ENCODE data around the gene OR4S2.

The OR4S2 gene
- 0 reads per million in 3 donors for total RNA-seq

GRCh38 chr11:55648027-55648426, at the start of gene OR4S2:
OR4S2 (plus strand) TSS chr11:55648327; CDS start chr11:55650904, 2,577 bp downstream.
- H3K4me3 ChIP-seq (ENCODE audit: insufficient read depth, low read depth, low read length, poor library complexity, severe bottlenecking): no peak within 1 kb of the TSS
- DNase-seq: no peak

GRCh38 chr11:55607545-55607944, 40.6 kb upstream of the OR4S2 start, which contains the start of gene OR4C11:
OR4C11 (minus strand) TSS chr11:55607645; CDS start chr11:55604373, 3,272 bp downstream.
- H3K36me3 ChIP-seq (ENCODE audit: control insufficient read depth, insufficient read depth, low read length): no peaks in the 10 kb centered on the region
- no peak within 1 kb of the TSS for H3K27ac ChIP-seq (ENCODE audit: insufficient read depth, low read length, poor library complexity, severe bottlenecking)
- H3K4me1 ChIP-seq (ENCODE audit: control insufficient read depth, insufficient read depth, low read length, poor library complexity, severe bottlenecking): no peaks in the 10 kb centered on the region
- no peaks in the 10 kb centered on the region for H3K9me3 ChIP-seq (ENCODE audit: control insufficient read depth, low read length)
- H3K4me3 ChIP-seq (ENCODE audit: insufficient read depth, low read depth, low read length, poor library complexity, severe bottlenecking): no peak within 1 kb of the TSS
- no peaks in the 10 kb centered on the region for H3K27me3 ChIP-seq (replicated peaks; ENCODE audit: control insufficient read depth, insufficient read depth, low read length, poor library complexity, severe bottlenecking)
- no peak for DNase-seq

More at GRCh38 chr11:55648027-55648426, at the start of gene OR4S2:
- Histone ChIP-seq H3K9me3 (ENCODE audit: control insufficient read depth, low read length) (no peaks in the 10 kb centered on the region), H3K4me1 (ENCODE audit: control insufficient read depth, insufficient read depth, low read length, poor library complexity, severe bottlenecking) (no peaks in the 10 kb centered on the region), H3K36me3 (ENCODE audit: control insufficient read depth, insufficient read depth, low read length) (no peaks in the 10 kb centered on the region), H3K27me3 (replicated peaks; ENCODE audit: control insufficient read depth, insufficient read depth, low read length, poor library complexity, severe bottlenecking) (no peaks in the 10 kb centered on the region), H3K27ac (ENCODE audit: insufficient read depth, low read length, poor library complexity, severe bottlenecking) (no peak within 1 kb of the TSS)

- no peak for DNase-seq
Observed at GRCh38 chr11:55624531-55624930, 23.6 kb upstream of the OR4S2 start.

GRCh38 chr11:55634813-55635212, 13.3 kb upstream of the OR4S2 start, which contains the start of gene OR4P4:
OR4P4 (plus strand) TSS chr11:55635113.
- H3K27me3 ChIP-seq (replicated peaks; ENCODE audit: control insufficient read depth, insufficient read depth, low read length, poor library complexity, severe bottlenecking): no peaks in the 10 kb centered on the region
- no peak for DNase-seq
- no peaks in the 10 kb centered on the region for H3K9me3 ChIP-seq (ENCODE audit: control insufficient read depth, low read length)
- H3K36me3 ChIP-seq (ENCODE audit: control insufficient read depth, insufficient read depth, low read length): no peaks in the 10 kb centered on the region
- H3K4me1 ChIP-seq (ENCODE audit: control insufficient read depth, insufficient read depth, low read length, poor library complexity, severe bottlenecking): no peaks in the 10 kb centered on the region
- no peak within 1 kb of the TSS for H3K27ac ChIP-seq (ENCODE audit: insufficient read depth, low read length, poor library complexity, severe bottlenecking)
- no peak within 1 kb of the TSS for H3K4me3 ChIP-seq (ENCODE audit: insufficient read depth, low read depth, low read length, poor library complexity, severe bottlenecking)

More at GRCh38 chr11:55624531-55624930, 23.6 kb upstream of the OR4S2 start:
- Histone ChIP-seq H3K27ac (ENCODE audit: insufficient read depth, low read length, poor library complexity, severe bottlenecking) (no peak overlapping the region), H3K4me3 (ENCODE audit: insufficient read depth, low read depth, low read length, poor library complexity, severe bottlenecking) (no peak overlapping the region), H3K9me3 (ENCODE audit: control insufficient read depth, low read length) (no peaks in the 10 kb centered on the region), H3K27me3 (replicated peaks; ENCODE audit: control insufficient read depth, insufficient read depth, low read length, poor library complexity, severe bottlenecking) (no peaks in the 10 kb centered on the region), H3K36me3 (ENCODE audit: control insufficient read depth, insufficient read depth, low read length) (no peaks in the 10 kb centered on the region), H3K4me1 (ENCODE audit: control insufficient read depth, insufficient read depth, low read length, poor library complexity, severe bottlenecking) (no peaks in the 10 kb centered on the region)

- Histone ChIP-seq H3K4me1 (ENCODE audit: control insufficient read depth, insufficient read depth, low read length, poor library complexity, severe bottlenecking) (no peaks in the 10 kb centered on the region), H3K27me3 (replicated peaks; ENCODE audit: control insufficient read depth, insufficient read depth, low read length, poor library complexity, severe bottlenecking) (no peaks in the 10 kb centered on the region), H3K36me3 (ENCODE audit: control insufficient read depth, insufficient read depth, low read length) (no peaks in the 10 kb centered on the region), H3K9me3 (ENCODE audit: control insufficient read depth, low read length) (no peaks in the 10 kb centered on the region), H3K27ac (ENCODE audit: insufficient read depth, low read length, poor library complexity, severe bottlenecking) (no peak overlapping the region), H3K4me3 (ENCODE audit: insufficient read depth, low read depth, low read length, poor library complexity, severe bottlenecking) (no peak overlapping the region)
- no peak for DNase-seq
Observed at GRCh38 chr11:55652560-55652959, 4.4 kb downstream of the OR4S2 start.

GRCh38 chr11:55655096-55655495, 7.0 kb downstream of the OR4S2 start:
- H3K4me3 ChIP-seq (ENCODE audit: insufficient read depth, low read depth, low read length, poor library complexity, severe bottlenecking): no peak overlapping the region
- no peak for DNase-seq
- no peak overlapping the region for H3K27ac ChIP-seq (ENCODE audit: insufficient read depth, low read length, poor library complexity, severe bottlenecking)
- no peaks in the 10 kb centered on the region for H3K9me3 ChIP-seq (ENCODE audit: control insufficient read depth, low read length)
- H3K4me1 ChIP-seq (ENCODE audit: control insufficient read depth, insufficient read depth, low read length, poor library complexity, severe bottlenecking): no peaks in the 10 kb centered on the region
- H3K36me3 ChIP-seq (ENCODE audit: control insufficient read depth, insufficient read depth, low read length): no peaks in the 10 kb centered on the region
- H3K27me3 ChIP-seq (replicated peaks; ENCODE audit: control insufficient read depth, insufficient read depth, low read length, poor library complexity, severe bottlenecking): no peaks in the 10 kb centered on the region

GRCh38 chr11:55658031-55658573, 10.0 kb downstream of the OR4S2 start:
- H3K9me3 ChIP-seq (ENCODE audit: control insufficient read depth, low read length): no peaks in the 10 kb centered on the region
- H3K4me3 ChIP-seq (ENCODE audit: insufficient read depth, low read depth, low read length, poor library complexity, severe bottlenecking): no peak overlapping the region
- no peak for DNase-seq
- H3K36me3 ChIP-seq (ENCODE audit: control insufficient read depth, insufficient read depth, low read length): no peaks in the 10 kb centered on the region
- no peaks in the 10 kb centered on the region for H3K27me3 ChIP-seq (replicated peaks; ENCODE audit: control insufficient read depth, insufficient read depth, low read length, poor library complexity, severe bottlenecking)
- H3K27ac ChIP-seq (ENCODE audit: insufficient read depth, low read length, poor library complexity, severe bottlenecking): no peak overlapping the region
- no peaks in the 10 kb centered on the region for H3K4me1 ChIP-seq (ENCODE audit: control insufficient read depth, insufficient read depth, low read length, poor library complexity, severe bottlenecking)

GRCh38 chr11:55658608-55659007, 10.5 kb downstream of the OR4S2 start:
- Histone ChIP-seq H3K27me3 (replicated peaks; ENCODE audit: control insufficient read depth, insufficient read depth, low read length, poor library complexity, severe bottlenecking) (no peaks in the 10 kb centered on the region), H3K36me3 (ENCODE audit: control insufficient read depth, insufficient read depth, low read length) (no peaks in the 10 kb centered on the region), H3K4me1 (ENCODE audit: control insufficient read depth, insufficient read depth, low read length, poor library complexity, severe bottlenecking) (no peaks in the 10 kb centered on the region), H3K4me3 (ENCODE audit: insufficient read depth, low read depth, low read length, poor library complexity, severe bottlenecking) (no peak overlapping the region), H3K9me3 (ENCODE audit: control insufficient read depth, low read length) (no peaks in the 10 kb centered on the region), H3K27ac (ENCODE audit: insufficient read depth, low read length, poor library complexity, severe bottlenecking) (no peak overlapping the region)
- DNase-seq: no peak

GRCh38 chr11:55661901-55662300, 13.8 kb downstream of the OR4S2 start, which contains the start of gene OR4C6:
OR4C6 (plus strand) TSS chr11:55662201; CDS start chr11:55665167, 2,966 bp downstream.
- DNase-seq: no peak
- no peaks in the 10 kb centered on the region for H3K27me3 ChIP-seq (replicated peaks; ENCODE audit: control insufficient read depth, insufficient read depth, low read length, poor library complexity, severe bottlenecking)
- no peaks in the 10 kb centered on the region for H3K4me1 ChIP-seq (ENCODE audit: control insufficient read depth, insufficient read depth, low read length, poor library complexity, severe bottlenecking)

GRCh38 chr11:55669376-55669775, 21.2 kb downstream of the OR4S2 start:
- Histone ChIP-seq H3K36me3 (ENCODE audit: control insufficient read depth, insufficient read depth, low read length) (no peaks in the 10 kb centered on the region), H3K27ac (ENCODE audit: insufficient read depth, low read length, poor library complexity, severe bottlenecking) (no peak overlapping the region), H3K4me3 (ENCODE audit: insufficient read depth, low read depth, low read length, poor library complexity, severe bottlenecking) (no peak overlapping the region), H3K4me1 (ENCODE audit: control insufficient read depth, insufficient read depth, low read length, poor library complexity, severe bottlenecking) (no peaks in the 10 kb centered on the region), H3K27me3 (replicated peaks; ENCODE audit: control insufficient read depth, insufficient read depth, low read length, poor library complexity, severe bottlenecking) (no peaks in the 10 kb centered on the region), H3K9me3 (ENCODE audit: control insufficient read depth, low read length) (no peaks in the 10 kb centered on the region)
- no peak for DNase-seq

More at GRCh38 chr11:55661901-55662300, 13.8 kb downstream of the OR4S2 start, which contains the start of gene OR4C6:
- Histone ChIP-seq H3K27ac (ENCODE audit: insufficient read depth, low read length, poor library complexity, severe bottlenecking) (no peak within 1 kb of the TSS), H3K4me3 (ENCODE audit: insufficient read depth, low read depth, low read length, poor library complexity, severe bottlenecking) (no peak within 1 kb of the TSS), H3K36me3 (ENCODE audit: control insufficient read depth, insufficient read depth, low read length) (no peaks in the 10 kb centered on the region), H3K9me3 (ENCODE audit: control insufficient read depth, low read length) (no peaks in the 10 kb centered on the region)

All from effector memory CD4-positive, alpha-beta T cell (primary cell).